Lower lobe of right lung (tissue), 2 donors: ENCODE data around the gene LRRC32. TPM values are rescaled to one million over a fixed set of nuclear protein-coding genes. Genes with fewer than 3 reads are reported as not detected.
A peak's percentile ranks its signal among the peaks of the same experiment; 100 is the strongest.

Experiments
- ATAC-seq, 2 donors: fragments of 200-7000 bp; cut with Tn5 transposase; one replicate each; pipeline ENCODE4 v1.9.1; 2020 to 2022; ENCODE audit warnings: mild to moderate bottlenecking in 2 of 2, moderate library complexity in 2 of 2
- DNase-seq: peaks from one replicate; pipeline ENCODE4 v3.0.0-alpha.2; 2020
- H3K27ac ChIP-seq: fragments of 200-600 bp; one replicate; pipeline ENCODE4 v1.8.0; 2022
- H3K27me3 ChIP-seq: fragments of 200-600 bp; one replicate; pipeline ENCODE4 v1.8.0; 2022; ENCODE audit warnings: low read depth
- H3K36me3 ChIP-seq: fragments of 200-600 bp; one replicate; pipeline ENCODE4 v1.8.0; 2022; ENCODE audit warnings: mild to moderate bottlenecking
- H3K4me1 ChIP-seq: fragments of 200-600 bp; one replicate; pipeline ENCODE4 v1.8.0; 2022
- H3K4me3 ChIP-seq: fragments of 200-600 bp; one replicate; pipeline ENCODE4 v1.8.0; 2022; ENCODE audit warnings: mild to moderate bottlenecking
- H3K9me3 ChIP-seq: fragments of 200-600 bp; one replicate; pipeline ENCODE4 v1.8.0; 2022
- CTCF ChIP-seq: fragments of 200-600 bp; IDR thresholded peaks from one replicate; pipeline ENCODE4 v1.8.0; 2022; ENCODE audit warnings: antibody characterized with exemption, mild to moderate bottlenecking
- intact Hi-C: fragments of 100-400 bp; cut with DNase I; formaldehyde crosslinking; loops from one replicate; pipeline ENCODE4 v1.11.0; 2022
- total RNA-seq: library from RNA; stranded (reverse); fragmentation: NEBNext Ultra II Directional; extraction: Animal tissue kit (Norgen Biotek cat#: 25700); gene quantifications from one replicate; pipeline ENCODE4 v1.2.1, GENCODE V29; 2021
- donor health status: DM: no; HTN: yes; CAD: no; lungs with severe emphysema.

Gene LRRC32
- total RNA-seq, 1 donor from 2014 or later = 121 TPM

GRCh38 chr11:76684516-76684915, 14.0 kb upstream of the LRRC32 start:
- peaks cover 8% of the 10 kb centered on the region for H3K27me3 ChIP-seq
- no peak for ATAC-seq
- intact Hi-C loops = no loop called here

GRCh38 chr11:76683161-76684095, 12.9 kb upstream of the LRRC32 start:
- H3K27ac ChIP-seq = no peak overlapping the region
- H3K4me1 ChIP-seq = peaks cover 12% of the 10 kb centered on the region
- no peaks in the 10 kb centered on the region for H3K36me3 ChIP-seq
- intact Hi-C loops = no loop called here
- DNase-seq (no peak), ATAC-seq (no peak)
- TF ChIP-seq CTCF = no peak
- no peak overlapping the region for H3K4me3 ChIP-seq
- H3K9me3 ChIP-seq = no peaks in the 10 kb centered on the region
- H3K27me3 ChIP-seq = peaks cover 8% of the 10 kb centered on the region

More at GRCh38 chr11:76684516-76684915, 14.0 kb upstream of the LRRC32 start:
- no peak overlapping the region for H3K27ac ChIP-seq
- no peak overlapping the region for H3K4me3 ChIP-seq
- DNase-seq = no peak
- H3K9me3 ChIP-seq = no peaks in the 10 kb centered on the region
- H3K4me1 ChIP-seq = peaks cover 12% of the 10 kb centered on the region
- H3K36me3 ChIP-seq = no peaks in the 10 kb centered on the region
- no peak for TF ChIP-seq CTCF

GRCh38 chr11:76682684-76683083, 12.1 kb upstream of the LRRC32 start:
- Histone ChIP-seq H3K27me3 (peaks cover 8% of the 10 kb centered on the region), H3K9me3 (no peaks in the 10 kb centered on the region), H3K36me3 (no peaks in the 10 kb centered on the region), H3K4me3 (no peak overlapping the region), H3K27ac (no peak overlapping the region), H3K4me1 (peaks cover 12% of the 10 kb centered on the region)
- intact Hi-C loops = no loop called here
- no peak for TF ChIP-seq CTCF
- DNase-seq = no peak
- no peak for ATAC-seq

GRCh38 chr11:76682106-76682505, 11.6 kb upstream of the LRRC32 start:
- DNase-seq (no peak), ATAC-seq (no peak)
- H3K9me3 ChIP-seq = no peaks in the 10 kb centered on the region
- intact Hi-C loops = no loop called here
- H3K27me3 ChIP-seq = peaks cover 8% of the 10 kb centered on the region
- no peak overlapping the region for H3K4me3 ChIP-seq
- no peak overlapping the region for H3K27ac ChIP-seq
- TF ChIP-seq CTCF = no peak
- H3K4me1 ChIP-seq = peaks cover 12% of the 10 kb centered on the region
- no peaks in the 10 kb centered on the region for H3K36me3 ChIP-seq

GRCh38 chr11:76680518-76681425, 10.2 kb upstream of the LRRC32 start:
- TF ChIP-seq CTCF = peak; percentile 88
- peak; percentile 58 for DNase-seq
- peaks cover 7% of the 10 kb centered on the region for H3K4me1 ChIP-seq
- H3K9me3 ChIP-seq = no peaks in the 10 kb centered on the region
- H3K27ac ChIP-seq = no peak overlapping the region
- peaks cover 8% of the 10 kb centered on the region for H3K27me3 ChIP-seq
- no peaks in the 10 kb centered on the region for H3K36me3 ChIP-seq
- H3K4me3 ChIP-seq = no peak overlapping the region
- intact Hi-C loops = no loop called here
- ATAC-seq = peak; percentile 59 to 79
